HG03571 (cell line): ENCODE results near the gene STK39.
A peak's percentile ranks its signal among the peaks of the same experiment; 100 is the strongest.
"Not testable (repeated sequence)": the region's sequence is repeated elsewhere in the genome, so short reads cannot be mapped to it uniquely, and the experiment has no call there.

Experiments used
- ATAC-seq: cut with Tn5 transposase; IDR thresholded peaks from one replicate; pipeline ENCODE4 v1.9.1; 2021; ENCODE audit not compliant: unreplicated experiment

STK39 gene

GRCh38 chr2:168140892-168141291 lies 106.5 kb downstream of the STK39 start:
- ATAC-seq = no peak

- no peak for ATAC-seq
Observed at GRCh38 chr2:168139852-168140251, 107.5 kb downstream of the STK39 start.

DNA sequence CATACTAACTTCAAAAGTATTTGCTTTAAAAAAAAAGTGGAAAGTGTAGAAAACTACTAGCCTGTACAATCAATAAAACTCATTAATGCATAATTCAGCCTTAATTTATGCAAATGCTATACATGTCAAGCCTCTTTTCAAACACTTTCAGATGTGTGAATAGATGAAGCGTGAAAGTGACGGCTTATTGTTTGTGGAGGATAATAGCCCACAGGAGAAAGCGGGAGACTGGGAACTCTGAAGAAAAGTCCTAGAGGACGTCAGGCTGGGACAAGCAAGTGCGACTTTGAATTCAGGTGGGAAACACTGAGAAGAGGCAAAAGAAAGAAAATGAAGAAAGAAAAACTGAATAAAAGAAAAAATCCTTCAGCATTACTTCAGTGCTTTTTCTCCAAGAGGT lies 108.5 kb downstream of the STK39 start:
- no peak for ATAC-seq

DNA sequence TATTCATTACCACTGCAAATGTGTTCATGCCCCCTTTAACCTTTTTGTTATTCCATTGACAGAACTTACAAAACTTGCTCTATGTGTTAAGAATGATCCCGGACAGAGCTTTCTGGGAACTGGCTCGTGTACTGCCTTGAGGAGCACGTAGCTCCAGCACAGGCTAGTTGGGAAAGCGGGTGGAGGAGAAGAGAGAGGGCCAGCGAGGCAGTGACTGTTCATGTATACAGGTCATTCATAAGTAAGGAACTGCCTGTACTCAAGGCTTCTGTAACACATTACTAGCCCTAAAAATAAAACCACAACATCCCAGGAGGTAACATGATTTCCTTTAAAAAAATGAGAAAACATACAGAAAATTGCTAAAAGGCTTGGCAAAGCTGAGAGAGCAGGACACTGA lies 109.0 kb downstream of the STK39 start:
- ATAC-seq = no peak

DNA sequence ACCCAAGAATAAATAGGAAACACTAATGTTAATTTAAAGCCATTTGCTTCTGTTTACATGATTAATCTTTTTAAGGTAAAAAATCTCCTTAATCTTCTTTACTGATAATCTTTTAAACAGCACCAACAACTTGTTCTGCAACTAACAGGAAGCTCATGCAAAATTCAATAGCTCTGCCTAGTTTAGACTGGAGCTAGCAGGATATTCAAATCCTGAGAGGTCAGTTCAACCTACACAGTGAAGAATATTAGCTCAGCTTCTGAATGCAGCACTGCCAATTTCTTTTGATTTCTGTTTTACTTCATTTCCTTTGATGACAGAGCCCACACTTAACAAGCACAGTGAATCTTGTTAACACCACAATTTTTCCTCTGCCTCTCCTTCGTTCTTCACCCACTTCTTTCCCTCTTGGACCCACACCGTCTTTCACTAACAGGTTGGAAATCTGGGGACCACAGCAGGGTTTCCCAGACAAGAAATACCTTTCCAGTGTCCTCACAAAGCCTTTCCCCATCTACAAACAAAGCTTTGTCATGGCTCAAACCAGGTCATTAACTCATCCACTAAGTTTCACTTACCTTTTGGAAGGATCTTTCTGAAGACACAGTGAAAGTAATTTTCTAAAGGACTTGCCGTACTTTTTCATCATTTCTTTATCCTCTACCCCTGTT lies 109.8 kb downstream of the STK39 start:
- ATAC-seq = no peak

- peak; percentile 66 for ATAC-seq
Observed at GRCh38 chr2:168136392-168136977, 110.9 kb downstream of the STK39 start.

DNA sequence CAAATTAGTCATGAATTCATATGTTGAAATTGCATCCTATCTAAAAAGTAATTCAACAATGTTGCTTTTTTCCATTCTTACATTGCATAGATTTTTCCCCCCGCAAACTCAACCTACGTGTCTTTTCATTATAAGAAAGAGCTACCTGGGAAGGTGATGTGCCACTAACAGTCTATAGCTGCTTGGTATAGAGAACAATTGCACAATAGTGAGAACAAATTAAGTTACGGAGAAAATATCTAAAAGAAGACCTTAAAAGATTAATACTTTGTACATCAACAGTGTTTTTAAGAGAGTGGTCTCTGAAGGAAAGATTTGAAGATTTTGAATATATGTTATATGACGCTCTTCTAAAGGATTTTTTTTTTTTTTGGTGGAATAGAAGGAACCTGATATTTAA lies 111.8 kb downstream of the STK39 start:
- ATAC-seq = no peak

DNA sequence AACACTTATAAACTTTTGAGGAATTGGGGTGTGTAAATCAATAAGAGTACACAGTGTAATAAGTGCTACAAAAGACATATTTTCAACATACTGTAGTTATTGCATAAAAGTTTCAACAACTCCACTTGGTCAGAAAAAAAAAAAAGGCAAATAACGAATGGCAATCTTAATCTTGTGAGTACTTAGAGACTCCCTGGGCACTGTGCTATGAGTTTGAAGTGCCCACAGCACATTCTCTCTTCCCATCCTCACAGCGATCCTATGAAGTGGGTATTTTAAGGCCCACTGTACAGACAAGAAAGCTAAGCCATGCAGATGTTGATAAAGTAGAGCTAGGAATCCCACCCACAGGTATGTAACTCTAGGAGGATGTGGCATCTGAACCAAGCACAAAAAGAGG lies 112.3 kb downstream of the STK39 start:
- ATAC-seq = no peak

GRCh38 chr2:168134485-168134884 lies 112.9 kb downstream of the STK39 start:
- no peak for ATAC-seq

DNA sequence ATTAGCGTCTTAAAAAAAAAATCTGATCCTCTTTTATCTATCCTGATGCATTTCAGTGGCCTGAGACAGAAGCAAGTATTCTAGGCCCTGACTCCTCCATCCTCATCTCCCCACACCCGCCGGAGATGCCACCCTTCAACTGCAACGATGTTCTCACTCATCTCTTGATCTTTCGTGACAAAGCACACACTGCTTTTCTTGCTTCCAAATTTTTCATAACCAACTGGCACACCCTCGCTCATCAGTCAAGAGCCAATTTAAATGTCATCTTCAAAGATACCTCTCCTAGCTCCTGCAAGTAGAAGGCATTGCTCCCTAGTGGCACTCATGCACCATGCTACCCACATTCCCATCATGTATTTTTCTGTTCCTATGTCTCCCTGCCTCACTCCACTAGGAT lies 115.0 kb downstream of the STK39 start:
- ATAC-seq = no peak

DNA sequence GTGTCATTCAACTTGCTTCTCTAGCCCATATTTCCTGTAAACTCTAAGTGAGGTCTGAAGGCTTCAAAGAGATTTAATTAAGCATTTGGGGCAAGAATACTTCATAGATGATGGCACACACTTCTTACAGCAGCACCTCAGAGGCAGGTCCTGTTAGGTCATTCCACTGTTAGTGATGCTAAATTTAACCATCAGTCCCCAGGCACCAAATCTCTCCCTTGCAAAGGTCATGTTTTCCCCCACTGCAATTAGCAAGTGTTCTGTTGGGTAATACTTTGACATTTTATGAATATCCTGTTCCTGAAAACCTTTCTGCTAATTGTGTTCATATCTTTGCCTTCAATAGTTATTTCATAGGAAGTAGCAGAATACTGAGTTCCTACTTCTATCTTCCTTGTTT lies 117.0 kb downstream of the STK39 start:
- no peak for ATAC-seq

DNA sequence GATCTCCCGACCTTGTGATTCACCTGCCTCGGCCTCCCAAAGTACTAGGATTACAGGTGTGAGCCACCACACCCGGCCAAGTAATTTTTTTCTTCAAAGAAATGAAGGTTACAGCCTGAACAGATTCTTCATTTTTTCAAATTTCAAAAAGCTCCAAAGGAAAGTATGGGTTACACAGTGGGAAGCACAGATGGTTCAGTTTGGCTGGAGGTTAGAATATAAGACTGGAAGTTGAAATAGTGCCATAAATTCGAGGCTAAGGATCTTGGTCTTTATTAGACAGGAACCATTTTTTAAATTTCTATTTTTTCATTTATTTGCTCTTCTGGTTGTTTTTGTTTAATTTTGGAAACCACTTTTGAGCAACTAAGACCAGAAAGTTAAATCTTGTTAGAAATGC lies 120.0 kb downstream of the STK39 start:
- no peak for ATAC-seq

DNA sequence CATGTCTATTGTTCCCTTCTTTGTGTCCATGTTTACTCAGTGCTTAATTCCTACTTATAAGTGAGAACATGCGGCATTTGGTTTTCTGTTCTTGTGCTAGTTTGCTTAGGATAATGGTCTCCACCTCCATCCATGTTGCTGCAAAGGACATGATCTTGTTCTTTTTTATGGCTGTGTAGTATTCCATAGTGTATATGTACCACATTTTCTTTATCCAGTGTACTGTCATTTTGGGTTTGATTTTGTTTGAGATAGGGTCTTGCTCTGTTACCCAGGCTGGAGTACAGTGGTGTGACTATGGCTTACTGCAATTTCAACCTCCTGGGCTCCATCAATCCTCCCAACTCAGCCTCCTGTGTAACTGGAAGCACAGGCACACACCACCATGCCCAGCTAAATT lies 125.2 kb downstream of the STK39 start:
- not testable (repeated sequence) for ATAC-seq

DNA sequence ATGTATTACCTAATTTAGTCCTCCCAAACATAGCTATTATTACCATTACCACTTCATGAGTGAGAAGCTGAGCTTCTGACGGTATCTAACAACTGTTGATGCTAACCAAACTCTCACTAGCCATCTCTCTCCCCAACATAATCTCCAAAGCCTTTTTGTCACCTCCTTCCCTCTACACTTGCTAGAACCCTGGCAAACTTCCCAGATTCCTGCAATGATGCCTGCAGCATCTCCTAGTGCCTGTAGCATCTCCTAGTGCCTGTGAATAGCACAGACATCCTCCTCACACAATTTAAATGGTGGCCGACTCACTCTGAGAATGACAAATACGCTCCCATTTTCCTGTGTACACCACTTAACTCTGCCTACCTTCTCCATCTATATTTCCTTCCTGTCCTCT lies 126.7 kb downstream of the STK39 start:
- no peak for ATAC-seq

GRCh38 chr2:168120310-168120709 lies 127.1 kb downstream of the STK39 start:
- no peak for ATAC-seq

- peak; percentile 59 for ATAC-seq
Observed at GRCh38 chr2:168119515-168120141, 127.8 kb downstream of the STK39 start.

GRCh38 chr2:168118733-168119514 lies 128.5 kb downstream of the STK39 start:
- ATAC-seq = peak; percentile 52

GRCh38 chr2:168116448-168116847 lies 130.9 kb downstream of the STK39 start:
- ATAC-seq = no peak

DNA sequence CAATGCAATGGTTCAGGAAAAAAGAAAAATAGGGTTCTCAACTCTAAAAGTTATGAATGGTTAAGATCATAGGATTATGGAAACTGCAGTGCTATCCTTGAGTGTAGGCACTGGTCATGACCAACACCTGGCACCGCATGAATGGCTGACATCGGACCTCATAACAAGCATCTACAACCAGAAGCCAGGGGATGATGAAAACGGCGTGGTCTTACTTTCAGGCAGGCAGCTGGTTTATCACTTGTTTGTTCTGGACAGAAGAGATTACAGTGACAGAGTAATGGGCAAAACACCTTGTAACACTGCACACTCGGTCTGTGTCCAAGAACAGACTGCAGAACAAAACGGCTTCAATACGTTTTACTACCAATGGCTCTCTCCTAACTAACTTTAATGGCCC lies 132.8 kb downstream of the STK39 start:
- no peak for ATAC-seq

GRCh38 chr2:168114040-168114439 lies 133.4 kb downstream of the STK39 start:
- no peak for ATAC-seq

DNA sequence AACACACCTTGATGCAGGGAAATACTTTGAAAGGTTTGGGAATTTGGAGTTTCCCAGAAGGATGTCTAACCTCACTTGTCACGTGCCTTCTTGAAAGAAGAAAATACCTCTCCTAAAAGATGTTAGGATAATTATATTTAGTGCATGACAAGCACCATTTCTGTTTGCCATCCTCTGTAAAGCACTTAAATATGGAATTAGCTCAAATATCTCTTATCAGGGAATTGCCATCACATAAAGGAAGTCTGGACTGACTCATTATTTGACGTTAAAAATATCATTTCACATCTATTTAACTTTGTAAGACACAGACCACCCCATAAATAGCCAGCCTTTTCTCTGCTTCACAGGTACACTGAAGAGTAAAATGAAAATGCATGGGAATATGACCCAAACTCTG lies 140.1 kb downstream of the STK39 start:
- ATAC-seq = no peak
